ENCODE results near the gene LRRN1.
A peak's percentile ranks its signal among the peaks of the same experiment; 100 is the strongest.

LRRN1 gene

GRCh38 chr3:3798631-3799113 lies 559 bp upstream of the LRRN1 start:
- Mint-ChIP-seq H3K9me3 (no peaks in the 10 kb centered on the region), H3K36me3 (ENCODE audit: low read depth) (no peaks in the 10 kb centered on the region), H3K4me1 (ENCODE audit: low read depth) (peaks cover 5% of the 10 kb centered on the region), H3K27ac (no peak overlapping the region), H3K27me3 (ENCODE audit: low read depth) (peaks cover 53% of the 10 kb centered on the region), H3K4me3 (peak overlapping the region; percentile 73)

- Mint-ChIP-seq H3K27ac (no peak overlapping the region), H3K27me3 (ENCODE audit: low read depth) (peaks cover 53% of the 10 kb centered on the region), H3K9me3 (no peaks in the 10 kb centered on the region), H3K4me3 (peak overlapping the region; percentile 56), H3K36me3 (ENCODE audit: low read depth) (no peaks in the 10 kb centered on the region), H3K4me1 (ENCODE audit: low read depth) (peaks cover 5% of the 10 kb centered on the region)
Measured at GRCh38 chr3:3800080-3800455, 837 bp downstream of the LRRN1 start.

GRCh38 chr3:3800685-3801493 lies 1.7 kb downstream of the LRRN1 start:
- H3K36me3 Mint-ChIP-seq (ENCODE audit: low read depth): no peaks in the 10 kb centered on the region
- H3K9me3 Mint-ChIP-seq: no peaks in the 10 kb centered on the region

GRCh38 chr3:3801494-3801841 lies 2.2 kb downstream of the LRRN1 start:
- Mint-ChIP-seq H3K27ac (no peak overlapping the region), H3K4me1 (ENCODE audit: low read depth) (peaks cover 5% of the 10 kb centered on the region), H3K9me3 (no peaks in the 10 kb centered on the region), H3K4me3 (no peak overlapping the region), H3K27me3 (ENCODE audit: low read depth) (peaks cover 53% of the 10 kb centered on the region), H3K36me3 (ENCODE audit: low read depth) (no peaks in the 10 kb centered on the region)

More at GRCh38 chr3:3800685-3801493, 1.7 kb downstream of the LRRN1 start:
- no peak overlapping the region for H3K4me3 Mint-ChIP-seq
- peaks cover 5% of the 10 kb centered on the region for H3K4me1 Mint-ChIP-seq (ENCODE audit: low read depth)
- H3K27ac Mint-ChIP-seq: no peak overlapping the region
- peaks cover 53% of the 10 kb centered on the region for H3K27me3 Mint-ChIP-seq (ENCODE audit: low read depth)

- peaks cover 5% of the 10 kb centered on the region for H3K4me1 Mint-ChIP-seq (ENCODE audit: low read depth)
- no peak overlapping the region for H3K4me3 Mint-ChIP-seq
- H3K36me3 Mint-ChIP-seq (ENCODE audit: low read depth): no peaks in the 10 kb centered on the region
- H3K27me3 Mint-ChIP-seq (ENCODE audit: low read depth): peaks cover 51% of the 10 kb centered on the region
- no peak overlapping the region for H3K27ac Mint-ChIP-seq
- H3K9me3 Mint-ChIP-seq: no peaks in the 10 kb centered on the region
Measured at GRCh38 chr3:3802046-3802445, 2.8 kb downstream of the LRRN1 start.

GRCh38 chr3:3804560-3804959 lies 5.3 kb downstream of the LRRN1 start:
- peaks cover 5% of the 10 kb centered on the region for H3K4me1 Mint-ChIP-seq (ENCODE audit: low read depth)
- no peaks in the 10 kb centered on the region for H3K36me3 Mint-ChIP-seq (ENCODE audit: low read depth)

GRCh38 chr3:3806092-3806491 lies 6.9 kb downstream of the LRRN1 start:
- no peaks in the 10 kb centered on the region for H3K4me1 Mint-ChIP-seq (ENCODE audit: low read depth)
- no peak overlapping the region for H3K4me3 Mint-ChIP-seq
- H3K36me3 Mint-ChIP-seq (ENCODE audit: low read depth): no peaks in the 10 kb centered on the region
- peaks cover 20% of the 10 kb centered on the region for H3K27me3 Mint-ChIP-seq (ENCODE audit: low read depth)
- no peaks in the 10 kb centered on the region for H3K9me3 Mint-ChIP-seq
- no peak overlapping the region for H3K27ac Mint-ChIP-seq

More at GRCh38 chr3:3804560-3804959, 5.3 kb downstream of the LRRN1 start:
- Mint-ChIP-seq H3K27ac (no peak overlapping the region), H3K4me3 (no peak overlapping the region), H3K9me3 (no peaks in the 10 kb centered on the region), H3K27me3 (ENCODE audit: low read depth) (peaks cover 32% of the 10 kb centered on the region)

- H3K36me3 Mint-ChIP-seq (ENCODE audit: low read depth): no peaks in the 10 kb centered on the region
- H3K4me3 Mint-ChIP-seq: no peak overlapping the region
- no peaks in the 10 kb centered on the region for H3K4me1 Mint-ChIP-seq (ENCODE audit: low read depth)
- peaks cover 13% of the 10 kb centered on the region for H3K27me3 Mint-ChIP-seq (ENCODE audit: low read depth)
- H3K9me3 Mint-ChIP-seq: no peaks in the 10 kb centered on the region
- H3K27ac Mint-ChIP-seq: no peak overlapping the region
Measured at GRCh38 chr3:3806856-3807255, 7.6 kb downstream of the LRRN1 start.

- Mint-ChIP-seq H3K9me3 (no peaks in the 10 kb centered on the region), H3K27me3 (ENCODE audit: low read depth) (no peaks in the 10 kb centered on the region), H3K4me3 (no peak overlapping the region), H3K36me3 (ENCODE audit: low read depth) (no peaks in the 10 kb centered on the region), H3K27ac (no peak overlapping the region), H3K4me1 (ENCODE audit: low read depth) (no peaks in the 10 kb centered on the region)
Measured at GRCh38 chr3:3813013-3813412, 13.8 kb downstream of the LRRN1 start.

GRCh38 chr3:3815206-3815605 lies 16.0 kb downstream of the LRRN1 start:
- Mint-ChIP-seq H3K9me3 (no peaks in the 10 kb centered on the region), H3K27me3 (ENCODE audit: low read depth) (no peaks in the 10 kb centered on the region), H3K27ac (no peak overlapping the region), H3K36me3 (ENCODE audit: low read depth) (no peaks in the 10 kb centered on the region), H3K4me1 (ENCODE audit: low read depth) (no peaks in the 10 kb centered on the region), H3K4me3 (no peak overlapping the region)

- H3K9me3 Mint-ChIP-seq: no peaks in the 10 kb centered on the region
- no peaks in the 10 kb centered on the region for H3K4me1 Mint-ChIP-seq (ENCODE audit: low read depth)
- no peaks in the 10 kb centered on the region for H3K36me3 Mint-ChIP-seq (ENCODE audit: low read depth)
- no peaks in the 10 kb centered on the region for H3K27me3 Mint-ChIP-seq (ENCODE audit: low read depth)
- H3K27ac Mint-ChIP-seq: no peak overlapping the region
- no peak overlapping the region for H3K4me3 Mint-ChIP-seq
Measured at GRCh38 chr3:3816034-3816433, 16.8 kb downstream of the LRRN1 start.

GRCh38 chr3:3817865-3818264 lies 18.6 kb downstream of the LRRN1 start:
- Mint-ChIP-seq H3K36me3 (ENCODE audit: low read depth) (no peaks in the 10 kb centered on the region), H3K4me1 (ENCODE audit: low read depth) (no peaks in the 10 kb centered on the region), H3K4me3 (no peak overlapping the region), H3K27me3 (ENCODE audit: low read depth) (no peaks in the 10 kb centered on the region), H3K27ac (no peak overlapping the region), H3K9me3 (no peaks in the 10 kb centered on the region)

GRCh38 chr3:3821777-3822176 lies 22.5 kb downstream of the LRRN1 start:
- Mint-ChIP-seq H3K27me3 (ENCODE audit: low read depth) (no peaks in the 10 kb centered on the region), H3K9me3 (no peaks in the 10 kb centered on the region), H3K4me3 (no peak overlapping the region), H3K4me1 (ENCODE audit: low read depth) (no peaks in the 10 kb centered on the region), H3K27ac (no peak overlapping the region), H3K36me3 (ENCODE audit: low read depth) (no peaks in the 10 kb centered on the region)

GRCh38 chr3:3825035-3825434 lies 25.8 kb downstream of the LRRN1 start:
- Mint-ChIP-seq H3K27ac (no peak overlapping the region), H3K4me3 (no peak overlapping the region), H3K36me3 (ENCODE audit: low read depth) (no peaks in the 10 kb centered on the region), H3K27me3 (ENCODE audit: low read depth) (no peaks in the 10 kb centered on the region), H3K4me1 (ENCODE audit: low read depth) (no peaks in the 10 kb centered on the region), H3K9me3 (no peaks in the 10 kb centered on the region)

GRCh38 chr3:3826521-3826920 lies 27.3 kb downstream of the LRRN1 start:
- no peaks in the 10 kb centered on the region for H3K36me3 Mint-ChIP-seq (ENCODE audit: low read depth)
- H3K27ac Mint-ChIP-seq: no peak overlapping the region
- no peak overlapping the region for H3K4me3 Mint-ChIP-seq
- H3K9me3 Mint-ChIP-seq: no peaks in the 10 kb centered on the region
- no peaks in the 10 kb centered on the region for H3K4me1 Mint-ChIP-seq (ENCODE audit: low read depth)
- no peaks in the 10 kb centered on the region for H3K27me3 Mint-ChIP-seq (ENCODE audit: low read depth)

Data from T-helper 1 cell treated with Interleukin-12 subunit alpha and Interleukin-12 subunit beta and Interleukin-4 antibody, amounts not matched to agents 30 μg/mL and 1 μg/mL, for 36 hours (primary cell).